ENCODE measurements around the gene PLD5.
"Not testable (repeated sequence)": the region's sequence is repeated elsewhere in the genome, so short reads cannot be mapped to it uniquely, and the experiment has no call there.

- not testable (repeated sequence) for TF ChIP-seq POLR2A, EP300 (IDR thresholded peaks at IDR 0.05)
- TF ChIP-seq, protein P1, sequence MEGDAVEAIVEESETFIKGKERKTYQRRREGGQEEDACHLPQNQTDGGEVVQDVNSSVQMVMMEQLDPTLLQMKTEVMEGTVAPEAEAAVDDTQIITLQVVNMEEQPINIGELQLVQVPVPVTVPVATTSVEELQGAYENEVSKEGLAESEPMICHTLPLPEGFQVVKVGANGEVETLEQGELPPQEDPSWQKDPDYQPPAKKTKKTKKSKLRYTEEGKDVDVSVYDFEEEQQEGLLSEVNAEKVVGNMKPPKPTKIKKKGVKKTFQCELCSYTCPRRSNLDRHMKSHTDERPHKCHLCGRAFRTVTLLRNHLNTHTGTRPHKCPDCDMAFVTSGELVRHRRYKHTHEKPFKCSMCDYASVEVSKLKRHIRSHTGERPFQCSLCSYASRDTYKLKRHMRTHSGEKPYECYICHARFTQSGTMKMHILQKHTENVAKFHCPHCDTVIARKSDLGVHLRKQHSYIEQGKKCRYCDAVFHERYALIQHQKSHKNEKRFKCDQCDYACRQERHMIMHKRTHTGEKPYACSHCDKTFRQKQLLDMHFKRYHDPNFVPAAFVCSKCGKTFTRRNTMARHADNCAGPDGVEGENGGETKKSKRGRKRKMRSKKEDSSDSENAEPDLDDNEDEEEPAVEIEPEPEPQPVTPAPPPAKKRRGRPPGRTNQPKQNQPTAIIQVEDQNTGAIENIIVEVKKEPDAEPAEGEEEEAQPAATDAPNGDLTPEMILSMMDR (IDR thresholded peaks at IDR 0.05): not testable (repeated sequence)
Observed at GRCh38 chr1:242288067-242288466, 236.4 kb downstream of the PLD5 start.
